SK-N-MC (cell line): ENCODE data around the gene AQP2.

Experiments used
- EZH2 ChIP-seq: fragments of 200-600 bp; sonication (generic); IDR thresholded peaks from one replicate; pipeline ENCODE4 v1.6.1; 2017; ENCODE audit warnings: antibody characterized with exemption
- POLR2AphosphoS5 ChIP-seq: IDR thresholded peaks from 2 replicates; pipeline ENCODE4 v1.6.1; 2012; ENCODE audit warnings: mild to moderate bottlenecking, low read depth, low read length, borderline replicate concordance

DNA sequence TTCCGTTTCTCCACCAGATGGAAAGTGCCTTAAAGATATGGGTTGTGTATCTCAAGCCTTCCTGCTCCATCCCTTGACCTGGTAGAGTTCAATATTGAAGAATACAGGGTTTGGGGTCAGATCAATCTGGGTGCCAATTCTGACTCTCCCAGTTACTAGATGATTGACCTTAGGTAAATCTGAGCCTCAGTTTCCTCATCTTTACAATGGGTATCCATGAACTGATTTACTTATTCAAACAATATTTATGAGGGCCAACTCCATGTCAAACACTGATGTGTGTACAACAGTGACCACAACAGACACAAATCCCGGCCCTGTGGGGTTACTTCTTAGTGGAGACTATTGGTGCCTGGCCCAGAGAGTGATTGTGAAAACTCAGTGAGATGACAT is 39.3 kb upstream of the AQP2 start:
- no peak for TF ChIP-seq POLR2AphosphoS5
- no peak for TF ChIP-seq EZH2
